NCI-H146 treated with DMSO at 0.1 percent for 48 hours (cell line): ENCODE results near the gene FRMD1.

ENCODE experiments used
- DNase-seq: peaks from one replicate; lab custom pipeline; 2025; ENCODE audit not compliant: unreplicated experiment; lab: John Stamatoyannopoulos, UW

Gene FRMD1

GRCh38 chr6:168045706-168046620 lies 33.0 kb downstream of the FRMD1 start:
- no peak for DNase-seq

GRCh38 chr6:168045141-168045691 lies 33.8 kb downstream of the FRMD1 start:
- DNase-seq: no peak

- no peak for DNase-seq
These were observed 34.4 kb downstream of the FRMD1 start for GRCh38 chr6:168044521-168045130.

GRCh38 chr6:168043848-168044415 lies 35.1 kb downstream of the FRMD1 start:
- DNase-seq: no peak

- DNase-seq: no peak
These were observed 35.7 kb downstream of the FRMD1 start for GRCh38 chr6:168043193-168043847.

- DNase-seq: no peak
These were observed 36.4 kb downstream of the FRMD1 start for GRCh38 chr6:168042426-168043192.

- no peak for DNase-seq
These were observed 37.1 kb downstream of the FRMD1 start for GRCh38 chr6:168041928-168042327.

- no peak for DNase-seq
These were observed 38.0 kb downstream of the FRMD1 start for GRCh38 chr6:168040856-168041496.

- no peak for DNase-seq
These were observed 39.2 kb downstream of the FRMD1 start for GRCh38 chr6:168039849-168040248.

GRCh38 chr6:168039301-168039700 lies 39.7 kb downstream of the FRMD1 start:
- DNase-seq: no peak

GRCh38 chr6:168038576-168039140 lies 40.4 kb downstream of the FRMD1 start:
- no peak for DNase-seq

GRCh38 chr6:168037856-168038255 lies 41.2 kb downstream of the FRMD1 start:
- DNase-seq: no peak

- DNase-seq: no peak
These were observed 41.8 kb downstream of the FRMD1 start for GRCh38 chr6:168037242-168037641.

GRCh38 chr6:168035661-168036545 lies 43.1 kb downstream of the FRMD1 start:
- DNase-seq: no peak

GRCh38 chr6:168035098-168035660 lies 43.8 kb downstream of the FRMD1 start:
- no peak for DNase-seq

- DNase-seq: no peak
These were observed 44.5 kb downstream of the FRMD1 start for GRCh38 chr6:168034537-168034936.

GRCh38 chr6:168033791-168034190 lies 45.2 kb downstream of the FRMD1 start:
- no peak for DNase-seq

GRCh38 chr6:168032005-168032760 lies 46.8 kb downstream of the FRMD1 start:
- DNase-seq: no peak
